GM13977 (cell line): Measurements from ENCODE around the gene EAF2.

Experiments used
- DNase-seq: peaks from one replicate; pipeline ENCODE4 v3.0.0; 2012; ENCODE audit warnings: low spot score
- CTCF ChIP-seq: IDR thresholded peaks from 2 replicates; pipeline ENCODE4 v1.5.1; 2012; ENCODE audit warnings: mild to moderate bottlenecking, control low read depth; ENCODE audit not compliant: insufficient read depth; ENCODE audit errors: extremely low read depth, missing control alignments
- in situ Hi-C: fragments of 300-500 bp; cut with MboI; formaldehyde crosslinking; loops from one replicate; pipeline ENCODE4 v1.12.0; 2022; ENCODE audit warnings: low sequenced_read_pairs, low pct_unique_long_range_greater_than_20kb, mixed read lengths, inconsistent platforms; ENCODE audit not compliant: unreplicated experiment

EAF2 gene

GRCh38 chr3:121883507-121883906 lies 48.5 kb downstream of the EAF2 start:
- in situ Hi-C loops, result loop anchor here (25.0 kb wide), 1 partner anchor 204 kb away; no protein-coding TSS in a partner anchor
- peak; percentile 27 for TF ChIP-seq CTCF
- DNase-seq, result peak; percentile 12

- in situ Hi-C loops, result loop anchor here (25.0 kb wide), 1 partner anchor 202 kb away; no protein-coding TSS in a partner anchor
- DNase-seq, result no peak
- TF ChIP-seq CTCF, result no peak
Measured at GRCh38 chr3:121885386-121885785, 50.4 kb downstream of the EAF2 start.

DNA sequence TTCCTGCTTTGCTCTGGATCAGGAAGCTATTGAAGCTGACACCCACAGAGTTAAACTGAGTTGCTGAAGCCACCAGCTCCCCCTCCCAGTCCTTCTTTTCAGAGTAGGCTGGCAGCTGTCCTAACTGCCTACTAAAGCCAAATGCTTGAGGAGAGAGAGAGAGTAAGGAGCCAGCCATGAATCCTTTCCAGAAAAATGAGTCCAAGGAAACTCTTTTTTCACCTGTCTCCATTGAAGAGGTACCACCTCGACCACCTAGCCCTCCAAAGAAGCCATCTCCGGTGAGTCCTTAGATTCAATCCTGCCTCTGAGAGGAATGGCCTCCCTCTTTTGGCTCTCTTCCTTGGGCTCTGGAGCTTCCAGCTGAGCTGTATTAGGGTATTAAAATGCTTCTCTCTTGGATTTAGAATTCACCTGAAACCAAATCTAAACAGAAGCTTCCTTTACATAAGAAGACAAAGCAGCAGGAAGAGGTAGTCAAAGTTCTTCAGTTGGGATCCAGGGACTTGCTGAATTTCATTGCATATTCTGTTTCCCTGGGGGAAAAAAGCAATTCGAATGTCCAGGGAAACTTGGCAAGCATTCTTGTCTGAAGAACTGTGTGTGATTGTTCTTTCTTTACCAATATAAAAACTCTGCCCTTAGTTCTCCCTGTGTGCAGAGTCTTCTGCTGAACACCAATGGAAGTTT lies 59.4 kb downstream of the EAF2 start, which contains the start of gene SLC15A2:
Gene SLC15A2 (plus strand): TSS at position 101 of the 690 bp plus-strand sequence. CDS start 76 bp downstream, at position 177.
- no peak for TF ChIP-seq CTCF
- in situ Hi-C loops, result loop anchor here (10.0 to 25.0 kb wide), 2 partner anchors 80 to 193 kb away; no protein-coding TSS in a partner anchor
- no peak for DNase-seq

DNA sequence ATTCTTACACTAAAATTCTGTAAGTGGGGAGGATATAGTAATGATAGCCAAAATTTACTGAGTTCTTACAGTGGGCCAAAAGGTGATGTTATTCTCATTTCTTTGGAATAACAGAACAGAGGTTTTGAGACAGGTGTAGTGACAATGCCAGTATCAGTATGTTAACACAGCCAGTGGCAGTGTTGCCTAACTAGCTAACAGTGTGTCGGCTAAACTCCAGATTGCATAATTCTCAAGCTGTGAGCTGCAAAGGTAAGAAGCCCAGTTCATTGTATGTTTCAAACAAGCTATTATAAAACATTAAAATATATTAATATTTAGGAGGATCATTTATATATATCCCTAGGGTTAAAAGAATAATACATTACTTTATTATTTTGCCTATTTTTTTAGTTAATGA lies 60.1 kb downstream of the EAF2 start:
- TF ChIP-seq CTCF, result no peak
- no peak for DNase-seq
- in situ Hi-C loops, result loop anchor here (10.0 to 25.0 kb wide), 2 partner anchors 80 to 192 kb away; no protein-coding TSS in a partner anchor

DNA sequence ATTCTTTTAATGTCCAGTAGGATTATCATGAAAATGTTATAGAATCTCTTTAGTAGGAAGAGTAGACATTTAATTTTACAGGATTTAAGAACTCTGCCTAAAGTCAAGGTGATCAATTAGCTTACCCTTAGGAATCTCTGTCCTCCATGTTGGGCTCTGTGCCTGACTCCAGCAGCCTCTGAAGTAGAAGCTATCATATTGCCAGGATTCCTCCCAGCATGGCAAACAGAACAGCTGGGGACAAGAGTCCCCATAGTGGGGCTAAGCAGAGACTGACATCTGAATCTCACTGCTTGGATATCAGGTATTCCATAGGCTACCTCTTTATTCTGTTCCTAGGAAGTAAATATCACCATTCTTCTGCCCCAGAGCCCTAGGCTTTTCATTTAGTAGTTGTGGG lies 60.7 kb downstream of the EAF2 start:
- in situ Hi-C loops, result loop anchor here (10.0 to 25.0 kb wide), 2 partner anchors 79 to 192 kb away; no protein-coding TSS in a partner anchor
- TF ChIP-seq CTCF, result no peak
- no peak for DNase-seq

DNA sequence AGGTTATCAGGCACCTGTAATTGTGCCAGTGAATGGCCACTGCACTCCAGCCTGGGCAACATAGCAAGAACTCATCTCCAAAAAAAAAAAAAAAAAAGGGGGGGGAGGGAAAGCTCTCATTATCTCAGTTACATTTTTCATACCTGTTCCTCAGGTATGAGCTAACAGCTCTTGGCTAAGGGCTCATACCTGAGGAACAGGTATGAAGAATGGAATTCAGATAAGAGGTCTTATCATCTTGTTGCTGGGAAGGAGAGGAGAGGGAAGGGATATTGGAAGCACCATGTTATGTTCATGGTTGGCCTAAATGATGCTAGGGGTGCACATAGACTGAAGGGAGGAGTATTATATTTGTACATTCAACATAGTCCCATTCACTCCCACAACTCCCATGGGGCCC lies 61.8 kb downstream of the EAF2 start:
- TF ChIP-seq CTCF, result no peak
- DNase-seq, result no peak
- in situ Hi-C loops, result loop anchor here (10.0 to 25.0 kb wide), 2 partner anchors 78 to 190 kb away; no protein-coding TSS in a partner anchor
